ENCODE data around the gene TMEM106C.

DNA sequence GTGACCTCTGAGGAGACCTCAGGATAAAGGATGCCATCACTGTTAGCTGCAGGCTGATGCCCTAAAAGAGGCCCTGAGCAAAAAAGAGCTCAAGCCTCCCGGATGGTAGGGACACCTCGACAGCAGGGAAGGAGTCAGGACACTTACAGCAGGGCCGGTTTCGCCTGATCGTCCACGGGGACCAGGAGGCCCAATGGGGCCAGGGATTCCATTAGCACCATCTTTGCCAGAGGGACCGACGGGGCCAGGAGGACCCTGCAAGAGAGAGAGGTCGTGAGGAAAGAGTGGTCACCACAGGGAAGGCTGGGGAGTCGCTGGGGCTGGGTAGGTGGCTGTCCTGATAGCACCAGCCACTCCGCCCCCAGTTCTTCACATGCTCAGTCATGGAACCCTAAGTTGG, 12.4 kb downstream of the TMEM106C start:
- TF ChIP-seq, protein P1, sequence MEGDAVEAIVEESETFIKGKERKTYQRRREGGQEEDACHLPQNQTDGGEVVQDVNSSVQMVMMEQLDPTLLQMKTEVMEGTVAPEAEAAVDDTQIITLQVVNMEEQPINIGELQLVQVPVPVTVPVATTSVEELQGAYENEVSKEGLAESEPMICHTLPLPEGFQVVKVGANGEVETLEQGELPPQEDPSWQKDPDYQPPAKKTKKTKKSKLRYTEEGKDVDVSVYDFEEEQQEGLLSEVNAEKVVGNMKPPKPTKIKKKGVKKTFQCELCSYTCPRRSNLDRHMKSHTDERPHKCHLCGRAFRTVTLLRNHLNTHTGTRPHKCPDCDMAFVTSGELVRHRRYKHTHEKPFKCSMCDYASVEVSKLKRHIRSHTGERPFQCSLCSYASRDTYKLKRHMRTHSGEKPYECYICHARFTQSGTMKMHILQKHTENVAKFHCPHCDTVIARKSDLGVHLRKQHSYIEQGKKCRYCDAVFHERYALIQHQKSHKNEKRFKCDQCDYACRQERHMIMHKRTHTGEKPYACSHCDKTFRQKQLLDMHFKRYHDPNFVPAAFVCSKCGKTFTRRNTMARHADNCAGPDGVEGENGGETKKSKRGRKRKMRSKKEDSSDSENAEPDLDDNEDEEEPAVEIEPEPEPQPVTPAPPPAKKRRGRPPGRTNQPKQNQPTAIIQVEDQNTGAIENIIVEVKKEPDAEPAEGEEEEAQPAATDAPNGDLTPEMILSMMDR (optimal IDR thresholded peaks at IDR 0.05 in 1 of 3, IDR thresholded peaks at IDR 0.05 in 1 of 3, conservative IDR thresholded peaks at IDR 0.05 in 1 of 3; ENCODE audit: extremely low read depth in 1 of 3, insufficient read depth in 2 of 3, low read length in 3 of 3): no peak
- TF ChIP-seq EZH2 (IDR thresholded peaks at IDR 0.05; ENCODE audit: low read length): no peak

All from keratinocyte (primary cell).